GM19463 (cell line): ENCODE results near the gene LPO.

Source experiments
- ATAC-seq: cut with Tn5 transposase; IDR thresholded peaks from one replicate; pipeline ENCODE4 v1.9.1; 2021; ENCODE audit warnings: mild to moderate bottlenecking, moderate library complexity; ENCODE audit not compliant: unreplicated experiment

LPO gene

GRCh38 chr17:58238147-58238634 lies at the start of gene LPO:
TSS of gene LPO (plus strand) at chr17:58238584. CDS start at chr17:58242980, 4,396 bp downstream.
- ATAC-seq = no peak

DNA sequence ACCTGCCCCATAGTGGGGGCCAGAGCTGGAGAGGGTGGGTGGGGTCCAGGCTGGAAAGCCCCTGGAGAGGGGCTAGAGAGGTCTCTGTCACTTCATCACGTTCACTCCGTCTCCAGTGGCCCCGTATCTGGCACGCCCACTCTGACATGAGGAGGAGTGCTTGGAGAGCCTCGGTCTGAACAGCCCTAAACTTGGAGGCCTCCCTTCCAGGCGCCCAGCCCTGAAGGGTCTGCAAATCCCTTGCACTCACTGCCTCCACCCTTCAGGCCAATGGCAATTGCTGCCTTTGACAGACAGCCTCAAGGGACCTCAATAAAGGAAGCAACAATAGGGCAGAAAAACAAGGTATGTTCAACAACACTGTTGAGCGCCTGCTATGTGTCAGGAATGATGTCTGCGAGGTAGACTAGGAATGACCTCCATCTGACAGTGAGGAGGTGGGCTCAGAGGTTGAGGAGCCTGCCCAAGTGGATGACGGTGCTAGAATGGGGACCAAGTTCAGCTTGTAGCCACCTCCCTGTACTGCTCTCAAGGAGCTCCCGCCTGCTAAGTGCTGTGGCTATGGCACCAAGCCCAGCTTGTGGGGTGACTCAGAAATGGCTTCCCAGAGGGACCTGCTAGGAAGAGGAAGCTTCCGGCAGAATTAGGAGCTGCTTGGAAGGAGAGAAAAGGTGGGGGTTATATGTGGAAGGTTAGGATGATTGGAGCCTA lies 48.8 kb upstream of the LPO start:
- no peak for ATAC-seq

GRCh38 chr17:58191241-58191896 lies 47.0 kb upstream of the LPO start:
- no peak for ATAC-seq

- ATAC-seq = no peak
Observed at GRCh38 chr17:58192612-58193011, 45.8 kb upstream of the LPO start, which contains the start of gene EPX. TSS of gene EPX (plus strand) at chr17:58192726. CDS start at chr17:58192847, 121 bp downstream.

DNA sequence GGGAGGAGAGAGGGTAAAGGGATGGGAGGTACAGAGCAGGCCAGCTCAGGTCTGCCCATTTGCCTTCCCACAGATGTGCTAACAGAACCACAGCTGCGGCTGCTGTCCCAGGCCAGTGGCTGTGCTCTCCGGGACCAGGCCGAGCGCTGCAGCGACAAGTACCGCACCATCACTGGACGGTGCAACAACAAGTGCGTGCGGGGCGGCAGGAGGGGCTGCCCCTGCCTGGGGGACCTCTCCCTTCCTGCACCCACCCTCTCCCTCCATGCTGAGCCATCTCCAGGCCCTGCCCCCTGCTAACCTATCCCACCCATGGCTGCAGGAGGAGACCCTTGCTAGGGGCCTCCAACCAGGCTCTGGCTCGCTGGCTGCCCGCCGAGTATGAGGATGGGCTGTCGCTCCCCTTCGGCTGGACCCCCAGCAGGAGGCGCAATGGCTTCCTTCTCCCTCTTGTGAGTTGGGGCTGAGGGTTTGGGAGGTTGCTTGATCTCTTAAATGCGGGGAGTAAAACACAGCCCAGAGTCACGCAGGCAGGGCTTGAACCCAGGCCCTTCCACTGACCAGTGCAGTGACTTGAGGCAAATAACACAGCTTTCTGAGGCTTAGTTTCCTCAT lies 44.6 kb upstream of the LPO start:
- ATAC-seq = no peak

DNA sequence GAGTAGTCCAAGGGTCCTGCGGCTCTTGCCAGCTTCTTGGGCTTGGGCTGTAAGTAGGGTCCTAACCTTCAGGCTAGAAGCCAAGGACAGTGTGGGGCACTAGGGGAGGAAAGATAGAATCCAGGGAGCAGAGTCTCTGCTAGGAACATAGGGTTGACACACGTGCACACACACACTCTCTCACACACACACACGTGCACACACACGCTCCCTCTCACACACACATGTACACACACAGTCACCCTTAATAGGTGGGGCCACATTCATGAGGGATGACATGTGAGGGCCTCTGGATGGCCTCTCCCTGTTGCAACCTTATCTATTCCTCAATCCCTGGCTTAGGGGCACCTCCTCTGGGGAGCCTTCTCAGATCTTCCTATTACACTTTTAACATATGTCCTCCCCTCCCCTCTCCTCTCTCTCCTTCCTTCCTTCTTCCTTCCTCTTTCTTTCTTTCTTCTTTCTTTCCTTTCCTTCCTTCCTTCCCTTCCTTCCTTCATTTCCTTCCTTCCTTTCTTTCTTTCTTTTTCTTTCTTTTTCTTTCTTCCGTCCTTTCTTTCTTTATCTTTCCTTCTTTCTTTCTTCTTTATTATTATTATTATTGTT lies 42.8 kb upstream of the LPO start:
- ATAC-seq = no peak

DNA sequence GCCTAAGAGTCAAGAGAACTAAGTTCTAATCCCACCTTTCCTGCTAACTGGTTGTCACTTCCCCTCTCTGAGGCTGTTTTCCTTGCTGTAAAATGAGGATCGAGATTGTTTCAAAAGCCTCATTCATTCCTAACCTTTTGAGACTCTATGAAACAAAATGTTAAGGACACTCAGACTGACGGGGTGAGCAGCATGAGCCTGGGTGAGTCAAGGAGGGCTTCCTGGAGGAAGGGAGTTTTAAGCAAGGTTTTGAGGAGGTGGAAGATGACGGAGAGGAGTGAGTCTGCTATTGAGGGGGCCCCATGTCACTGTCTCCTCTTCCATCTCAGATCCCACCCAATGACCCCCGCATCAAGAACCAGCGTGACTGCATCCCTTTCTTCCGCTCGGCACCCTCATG lies 41.8 kb upstream of the LPO start:
- no peak for ATAC-seq

GRCh38 chr17:58200024-58200633 lies 38.3 kb upstream of the LPO start:
- no peak for ATAC-seq

DNA sequence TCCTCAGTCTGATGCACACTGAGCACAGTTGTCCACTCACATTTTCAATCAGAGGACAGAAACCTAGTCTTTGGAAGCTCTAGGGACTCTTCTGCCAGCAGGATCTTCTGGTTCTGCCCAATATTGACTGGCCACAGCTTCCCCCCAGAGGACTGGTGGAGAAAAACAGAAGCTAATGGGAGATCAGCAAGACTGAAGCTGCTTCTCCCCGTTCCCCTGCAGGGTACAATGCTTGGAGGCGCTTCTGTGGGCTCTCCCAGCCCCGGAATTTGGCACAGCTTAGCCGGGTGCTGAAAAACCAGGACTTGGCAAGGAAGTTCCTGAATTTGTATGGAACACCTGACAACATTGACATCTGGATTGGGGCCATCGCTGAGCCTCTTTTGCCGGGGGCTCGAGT lies 35.5 kb upstream of the LPO start:
- no peak for ATAC-seq

DNA sequence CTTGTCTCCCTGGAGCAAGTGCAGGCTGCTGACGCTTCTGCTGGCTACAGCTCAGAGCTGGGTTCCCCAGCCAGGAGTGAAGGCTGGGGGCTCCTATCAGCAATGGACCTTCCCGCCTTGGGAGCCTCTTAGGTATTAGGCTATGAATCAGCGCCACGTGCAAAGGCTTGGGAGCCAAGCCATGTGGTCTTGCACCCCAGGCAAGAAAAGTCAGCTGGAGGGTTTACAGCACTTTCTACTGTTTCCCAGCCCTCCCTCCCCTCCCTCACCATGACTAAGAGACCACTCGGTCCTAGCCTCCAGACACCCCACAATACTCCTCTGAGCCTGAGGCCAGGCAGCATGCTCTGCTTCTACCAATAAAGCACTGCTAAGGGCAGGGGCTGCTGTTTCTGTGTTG lies 33.6 kb upstream of the LPO start:
- no peak for ATAC-seq

- no peak for ATAC-seq
Observed at GRCh38 chr17:58205936-58206335, 32.4 kb upstream of the LPO start.

GRCh38 chr17:58207451-58207850 lies 30.9 kb upstream of the LPO start:
- ATAC-seq = no peak

DNA sequence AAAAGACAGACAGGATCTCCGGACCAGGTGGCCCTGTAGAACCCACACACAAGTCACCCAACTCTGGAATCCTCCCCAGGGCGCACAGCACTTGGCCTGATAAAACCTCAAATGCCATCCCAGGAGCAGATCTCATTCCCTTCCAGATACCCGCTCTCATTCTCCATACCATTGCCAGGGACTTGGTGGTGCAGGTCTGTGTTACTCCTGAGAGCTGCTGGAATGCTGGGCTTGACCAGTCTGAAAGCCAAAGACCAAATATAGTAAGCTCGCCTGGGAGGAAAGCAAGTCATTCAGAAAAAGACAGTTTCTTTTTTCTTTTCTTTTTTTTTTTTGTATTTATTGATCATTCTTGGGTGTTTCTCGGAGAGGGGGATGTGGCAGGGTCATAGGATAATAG lies 30.0 kb upstream of the LPO start:
- no peak for ATAC-seq

- ATAC-seq = no peak
Observed at GRCh38 chr17:58210922-58211321, 27.5 kb upstream of the LPO start.

GRCh38 chr17:58215685-58216084 lies 22.7 kb upstream of the LPO start:
- ATAC-seq = no peak

- ATAC-seq = no peak
Observed at GRCh38 chr17:58217766-58218165, 20.6 kb upstream of the LPO start.

GRCh38 chr17:58219007-58219788 lies 19.2 kb upstream of the LPO start, which contains the start of gene MKS1:
TSS of gene MKS1 (minus strand) at chr17:58219255. CDS start at chr17:58219230, 25 bp downstream.
- ATAC-seq = peak; percentile 95

DNA sequence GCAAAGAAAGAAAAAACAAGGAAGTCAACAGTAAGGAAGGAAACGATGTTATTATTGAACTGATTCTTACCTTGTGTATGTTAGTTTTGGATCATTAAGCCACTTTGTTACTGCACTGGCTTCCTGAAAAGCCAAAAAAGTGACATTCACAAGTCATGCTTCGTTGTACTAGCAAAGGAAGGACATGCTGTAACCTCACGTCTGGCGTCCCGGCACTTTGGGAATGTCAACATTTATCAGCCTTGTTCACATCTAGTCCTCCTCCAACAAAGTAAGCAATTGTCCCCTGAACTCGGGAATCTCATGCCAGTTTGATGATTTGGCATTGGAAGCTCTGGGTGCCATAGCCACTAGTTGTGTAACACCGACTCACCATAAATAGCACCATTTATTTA lies 18.6 kb upstream of the LPO start:
- no peak for ATAC-seq

DNA sequence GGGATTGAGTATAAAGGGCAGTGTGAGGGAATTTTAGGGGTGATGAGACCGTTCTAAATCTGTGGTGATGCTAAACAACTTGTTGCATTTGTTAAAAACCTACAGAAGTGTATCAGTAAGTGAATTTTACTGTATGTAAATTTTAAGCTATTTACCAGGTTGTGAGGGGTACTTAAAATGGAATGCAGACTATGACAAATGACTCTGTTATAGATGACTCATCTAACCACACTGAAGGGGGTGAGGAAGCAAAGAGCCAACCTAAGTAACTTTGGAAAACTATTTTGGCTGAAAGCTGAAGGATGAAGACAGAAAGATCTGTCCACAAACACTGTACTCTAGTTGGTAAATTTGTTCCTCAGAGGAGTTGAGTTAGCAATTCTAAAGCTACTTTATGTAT lies 14.1 kb upstream of the LPO start:
- no peak for ATAC-seq

GRCh38 chr17:58227733-58228132 lies 10.7 kb upstream of the LPO start:
- no peak for ATAC-seq
